Stimulated activated CD8-positive, alpha-beta memory T cell treated with anti-CD3 and anti-CD28 coated beads, Interleukin-4, amount 100 ng/mL, for 48 hours (primary cell): Measurements from ENCODE around the gene C14orf93.
A peak's percentile ranks its signal among the peaks of the same experiment; 100 is the strongest.

Experiments
- DNase-seq: peaks from one replicate; pipeline ENCODE4 v3.0.0-alpha.2; 2020

C14orf93 gene, protein sequence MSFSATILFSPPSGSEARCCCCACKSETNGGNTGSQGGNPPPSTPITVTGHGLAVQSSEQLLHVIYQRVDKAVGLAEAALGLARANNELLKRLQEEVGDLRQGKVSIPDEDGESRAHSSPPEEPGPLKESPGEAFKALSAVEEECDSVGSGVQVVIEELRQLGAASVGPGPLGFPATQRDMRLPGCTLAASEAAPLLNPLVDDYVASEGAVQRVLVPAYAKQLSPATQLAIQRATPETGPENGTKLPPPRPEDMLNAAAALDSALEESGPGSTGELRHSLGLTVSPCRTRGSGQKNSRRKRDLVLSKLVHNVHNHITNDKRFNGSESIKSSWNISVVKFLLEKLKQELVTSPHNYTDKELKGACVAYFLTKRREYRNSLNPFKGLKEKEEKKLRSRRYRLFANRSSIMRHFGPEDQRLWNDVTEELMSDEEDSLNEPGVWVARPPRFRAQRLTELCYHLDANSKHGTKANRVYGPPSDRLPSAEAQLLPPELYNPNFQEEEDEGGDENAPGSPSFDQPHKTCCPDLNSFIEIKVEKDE

DNA sequence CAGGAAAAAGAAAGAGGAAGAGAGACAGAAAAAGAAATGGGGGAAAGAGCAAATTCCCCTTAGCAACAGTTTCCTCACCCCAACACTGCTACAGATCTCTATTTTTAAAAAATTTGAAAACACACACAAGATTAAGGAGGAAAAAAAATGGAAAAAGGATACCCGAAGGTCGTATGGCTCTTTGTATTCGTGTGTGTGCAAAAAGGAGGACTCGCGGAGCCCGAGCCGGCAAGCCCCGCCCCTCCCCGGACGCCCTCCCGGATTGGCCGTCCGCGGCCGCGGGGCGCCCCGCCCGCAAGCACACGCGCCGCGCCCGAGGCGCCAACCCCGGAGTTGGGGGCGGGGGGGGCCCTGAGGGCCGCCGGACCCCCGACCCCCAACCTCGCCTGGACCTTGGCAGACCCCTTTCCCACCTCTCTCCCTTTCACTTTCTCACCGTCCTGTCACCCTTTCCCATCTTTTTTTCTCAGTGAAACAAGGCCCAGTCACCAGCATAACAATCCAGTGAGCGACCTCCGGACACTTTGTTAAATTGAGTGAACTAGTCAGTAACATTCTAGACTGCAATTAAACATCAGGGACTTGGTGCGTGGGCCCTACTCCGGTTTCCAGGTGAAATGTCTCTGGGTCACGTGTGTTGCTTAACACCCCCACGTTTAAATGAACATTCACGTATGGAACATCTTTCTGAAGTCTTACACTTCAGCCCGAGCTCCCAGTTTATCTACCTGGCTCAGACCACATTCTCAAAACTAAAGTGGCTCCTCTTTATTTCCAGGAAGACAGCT, at the start of gene C14orf93:
TSS of gene C14orf93 (minus strand) at position 205 of the 788 bp plus-strand sequence. CDS start 11,120 bp downstream, outside the sequence.
- DNase-seq = peak; percentile 88

DNA sequence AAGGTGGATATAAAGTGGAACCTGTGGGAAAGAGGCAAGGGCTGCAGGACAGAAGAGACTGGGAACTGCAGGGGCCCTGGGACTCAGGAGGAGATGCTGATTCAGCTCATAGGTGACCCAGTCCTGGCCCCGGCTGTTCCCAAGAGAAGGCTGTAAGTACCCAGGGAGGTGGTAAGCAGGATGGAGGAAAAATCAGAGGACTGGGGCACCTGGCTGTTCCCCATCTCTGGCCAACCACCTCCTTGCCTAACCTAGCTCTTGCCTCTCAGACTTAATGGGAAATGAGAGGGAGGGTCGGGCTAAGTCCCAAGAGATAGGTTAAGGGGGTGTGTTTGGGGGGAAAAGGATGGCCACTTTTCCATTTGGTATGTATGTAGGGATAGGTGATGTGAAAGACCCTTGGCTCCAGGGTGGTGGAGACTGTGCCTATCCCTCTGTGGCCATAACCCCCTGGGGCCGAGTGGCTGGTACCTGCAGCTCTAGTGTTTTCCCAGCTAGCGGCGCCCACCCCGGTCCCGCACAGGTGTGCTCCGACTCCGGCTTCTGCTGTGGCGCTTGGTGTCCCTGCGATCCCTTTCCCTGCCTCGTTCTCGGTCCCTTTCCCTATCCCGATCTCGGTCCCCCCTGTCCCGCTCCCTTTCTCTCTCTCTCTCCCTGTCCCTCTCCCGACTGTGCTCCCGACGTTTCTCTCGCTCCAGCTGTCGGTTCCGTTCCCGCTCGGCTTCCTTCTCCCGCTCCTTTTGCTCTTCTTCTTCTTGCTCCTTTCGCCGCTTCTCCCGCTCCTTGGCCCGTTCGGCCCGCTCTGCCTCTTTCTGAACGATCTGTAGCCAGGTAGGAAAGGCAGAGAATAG, 48.9 kb upstream of the C14orf93 start:
- DNase-seq = no peak

DNA sequence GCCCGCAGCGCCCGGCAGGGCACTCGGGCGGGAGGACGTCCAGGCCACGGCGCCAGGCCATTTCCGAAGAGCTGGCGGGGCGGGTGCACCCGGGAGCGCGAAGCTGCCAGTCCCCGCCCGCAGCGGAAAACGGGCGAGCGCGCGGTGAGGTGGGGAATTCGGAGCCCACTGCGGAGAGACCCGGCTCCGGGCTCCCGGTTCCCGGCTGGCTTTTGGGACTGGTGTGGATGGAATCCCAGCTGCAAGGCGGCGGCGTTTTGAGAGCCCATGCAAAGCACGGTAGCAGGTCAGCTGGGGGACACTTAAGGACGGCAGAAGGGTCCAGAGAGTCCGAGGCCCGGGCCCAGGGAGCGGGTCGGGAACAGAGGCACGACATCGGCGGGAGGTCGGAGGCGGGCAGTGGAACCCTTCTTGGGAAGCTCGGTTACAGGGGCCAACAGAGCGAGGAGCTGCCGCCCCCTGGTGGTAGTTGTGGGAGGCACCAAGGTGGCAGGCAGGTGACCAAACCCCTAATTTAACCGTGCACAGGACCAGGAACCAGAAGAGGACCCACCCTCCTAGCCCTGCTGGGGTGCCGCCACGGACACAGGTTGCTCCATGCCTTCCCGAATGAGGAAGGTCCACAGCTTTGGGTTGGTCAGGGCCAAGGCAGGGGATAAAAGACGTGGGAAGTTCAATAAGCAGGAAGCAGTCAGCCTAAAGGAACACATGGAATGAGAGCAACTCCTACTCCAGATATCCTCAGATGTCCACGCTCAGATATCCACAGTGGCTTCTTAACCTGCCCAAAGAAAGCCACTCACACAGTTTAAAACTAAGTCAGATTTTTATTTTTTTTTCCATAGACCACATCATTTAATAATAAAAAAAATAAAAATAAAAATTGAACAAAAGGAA, 48.1 kb upstream of the C14orf93 start:
- peak; percentile 94 for DNase-seq

DNA sequence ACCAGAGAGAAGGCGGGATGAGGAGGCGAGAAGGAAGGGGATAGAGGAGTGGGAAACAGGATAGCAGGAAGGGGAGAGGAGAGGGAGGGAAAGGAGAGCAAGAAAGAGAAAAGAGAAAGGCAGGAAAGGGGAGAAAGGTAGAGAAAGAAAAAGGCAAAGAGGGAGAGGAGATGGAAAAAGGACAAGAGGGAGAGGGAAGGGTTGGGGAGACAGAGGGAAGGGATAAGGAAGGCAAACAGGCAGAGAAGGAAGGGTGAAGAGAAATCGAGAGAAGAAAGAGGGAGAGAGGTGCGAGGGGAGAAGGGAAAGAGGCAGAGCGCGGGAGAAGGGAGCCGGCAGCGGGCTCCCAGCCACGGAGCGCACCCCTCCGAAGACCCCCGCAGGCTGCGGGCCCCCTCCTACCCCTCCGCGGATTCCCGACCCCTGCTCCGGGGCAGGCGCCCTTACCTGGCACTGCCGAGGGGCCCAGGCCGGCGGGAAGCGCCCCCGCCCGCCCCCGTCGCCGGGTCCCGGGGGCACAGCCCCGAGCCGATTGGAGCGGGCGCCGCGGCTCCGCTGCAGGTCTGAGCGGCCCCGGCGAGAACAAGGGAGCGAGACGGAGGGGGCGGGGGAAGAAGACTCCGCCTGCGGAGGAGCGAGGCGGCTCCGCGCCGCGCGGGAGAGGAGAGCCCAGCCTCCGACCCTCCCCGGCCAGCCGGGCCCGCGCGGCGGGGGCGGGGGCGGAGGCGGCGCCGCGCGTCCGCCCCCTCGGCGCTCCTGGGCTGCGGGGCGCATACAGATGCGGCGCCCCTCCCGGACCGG, 47.2 kb upstream of the C14orf93 start, which contains the start of gene CDH24:
TSS of gene CDH24 (minus strand) at position 565 of the 801 bp plus-strand sequence. CDS start 1,787 bp downstream, outside the sequence.
- peak; percentile 78 for DNase-seq

DNA sequence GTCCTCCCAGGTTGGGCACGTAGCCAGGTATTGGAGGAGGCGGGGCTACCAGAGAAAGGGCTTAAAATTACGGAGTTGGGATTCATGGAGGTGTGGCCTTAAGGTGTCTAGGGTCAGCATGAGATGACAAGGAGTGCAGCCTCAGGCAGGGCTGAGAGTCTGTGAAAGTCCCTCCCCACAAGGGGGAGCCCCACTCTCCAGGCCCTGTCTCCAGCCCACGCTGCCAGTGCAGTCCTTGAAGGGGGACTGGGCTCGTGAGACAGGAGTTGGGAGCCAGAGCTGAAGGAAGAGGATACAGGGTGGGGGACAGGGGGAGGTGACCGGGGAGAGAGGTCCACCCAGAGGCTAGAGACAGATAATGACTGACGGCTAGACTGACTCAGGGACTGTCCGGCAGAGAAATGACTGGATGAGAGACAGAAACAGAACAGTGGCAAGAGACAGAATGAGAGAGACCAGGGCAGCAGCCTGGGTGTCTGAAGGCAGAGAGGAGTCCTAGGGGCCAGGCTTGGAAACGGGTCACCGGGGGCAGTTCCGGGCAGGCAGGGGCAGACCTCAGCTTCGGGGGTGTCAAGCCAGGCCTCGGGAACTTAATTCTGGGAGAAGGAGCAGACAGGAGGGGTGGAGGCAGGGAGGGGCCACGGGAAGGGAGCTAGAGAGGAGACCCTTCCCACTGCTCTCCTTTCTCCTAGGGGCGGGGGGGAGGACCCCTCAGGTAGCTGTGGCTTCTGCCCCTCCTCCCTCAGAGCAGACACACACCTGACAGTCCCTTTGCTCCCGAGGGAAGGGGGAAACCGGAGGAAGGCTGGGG, 46.4 kb upstream of the C14orf93 start:
- DNase-seq = peak; percentile 76

DNA sequence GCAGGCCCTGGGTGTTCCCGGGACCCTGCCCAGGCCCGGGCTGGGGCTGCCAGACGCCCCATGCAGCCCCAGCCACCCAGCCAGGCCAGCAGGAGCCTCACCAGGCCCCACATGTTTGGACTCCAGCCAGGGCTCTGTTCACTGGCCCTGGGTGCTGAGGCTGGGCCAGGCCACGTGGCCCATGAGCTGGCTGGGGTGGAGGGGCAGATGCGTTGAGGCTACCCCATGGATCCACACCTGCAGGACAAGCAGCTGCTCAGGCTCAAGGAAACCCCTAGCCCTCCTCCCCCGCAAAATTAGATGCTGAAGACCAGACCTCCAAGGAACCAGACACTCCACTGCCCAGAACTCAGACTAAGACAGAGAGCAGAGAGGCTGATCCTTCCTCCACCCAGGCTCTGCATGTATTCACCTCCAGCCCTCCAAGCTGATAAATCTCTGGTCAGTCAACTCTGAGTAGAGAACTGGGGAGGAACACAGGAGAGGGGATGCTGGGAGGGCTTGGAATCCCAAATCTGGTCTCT, 45.7 kb upstream of the C14orf93 start:
- DNase-seq = no peak

DNA sequence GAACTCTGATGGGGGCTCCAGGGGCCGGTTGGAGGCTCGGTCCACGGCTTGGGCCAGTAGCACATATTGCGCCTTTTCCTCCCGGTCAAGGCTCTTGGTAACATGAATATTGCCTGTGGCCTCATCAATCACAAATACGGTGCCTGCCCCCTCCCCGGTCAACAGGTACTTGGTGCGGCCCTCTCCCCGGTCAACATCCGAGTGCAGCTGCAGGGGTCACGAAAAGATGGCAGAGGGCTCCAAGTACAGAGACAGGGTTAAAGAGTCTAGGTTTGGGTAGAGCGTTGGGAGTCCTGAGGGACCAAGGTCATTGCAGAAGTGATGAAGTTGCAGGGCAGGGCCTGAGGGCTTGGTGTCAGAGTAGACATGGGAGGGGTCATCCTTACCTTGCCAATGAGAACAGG, 45.2 kb upstream of the C14orf93 start:
- no peak for DNase-seq

DNA sequence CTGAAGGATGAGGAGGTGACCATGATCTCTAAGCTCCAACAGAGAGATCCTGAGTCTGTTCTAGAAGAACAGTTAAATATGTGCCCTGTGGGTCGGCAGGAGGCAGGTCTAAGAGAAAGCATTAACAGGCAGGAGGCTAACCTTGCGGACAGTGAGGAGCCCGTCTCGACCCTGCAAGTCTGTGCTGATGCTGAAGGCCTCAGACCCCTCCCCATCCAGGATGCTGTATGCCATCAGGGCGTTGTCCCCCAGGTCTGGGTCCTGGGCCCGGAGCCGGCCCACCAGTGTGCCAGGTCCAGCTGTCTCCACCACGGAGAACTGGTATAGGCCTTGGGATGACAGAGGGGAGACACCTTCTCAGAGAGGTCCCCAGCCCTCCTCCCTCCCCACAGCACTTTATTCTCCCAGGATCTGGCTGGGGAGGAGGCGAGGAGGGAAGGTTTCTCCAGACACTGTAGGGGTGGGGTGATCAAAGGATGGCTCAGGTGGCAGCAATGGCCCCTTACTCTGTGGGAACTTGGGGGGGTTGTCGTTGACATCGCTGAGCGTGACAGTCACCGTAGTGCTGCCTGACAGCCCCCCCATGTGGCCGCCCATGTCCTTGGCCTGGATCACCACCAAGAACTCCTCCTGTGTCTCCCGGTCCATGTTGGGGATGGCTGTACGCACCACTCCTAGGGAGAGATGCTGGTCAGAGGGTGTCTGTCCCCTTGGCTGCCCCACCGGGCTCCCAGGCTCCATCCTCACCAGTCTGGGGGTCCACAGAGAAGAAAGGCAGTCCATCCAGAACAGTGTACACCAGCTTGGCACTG, 44.3 kb upstream of the C14orf93 start:
- peak; percentile 64 for DNase-seq

DNA sequence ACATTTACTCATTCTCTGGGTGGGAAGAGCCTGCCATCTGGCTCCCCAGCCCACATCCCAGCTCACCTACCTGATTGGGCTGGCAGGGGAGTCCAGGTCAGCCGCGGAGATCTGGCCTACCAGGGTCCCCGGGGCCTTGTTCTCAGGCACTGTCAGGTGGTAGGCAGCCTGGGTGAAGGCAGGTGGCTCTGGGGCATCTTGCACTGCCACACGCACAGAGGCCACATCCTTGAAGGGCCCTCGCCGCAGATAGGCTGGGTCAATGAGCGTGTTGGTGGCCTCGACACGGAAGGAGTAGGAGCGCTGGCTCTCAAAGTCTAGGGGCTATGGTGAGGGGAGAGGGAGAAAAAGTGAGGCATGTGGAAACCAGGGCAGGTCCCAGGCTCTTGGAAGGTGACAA, 43.5 kb upstream of the C14orf93 start:
- no peak for DNase-seq

DNA sequence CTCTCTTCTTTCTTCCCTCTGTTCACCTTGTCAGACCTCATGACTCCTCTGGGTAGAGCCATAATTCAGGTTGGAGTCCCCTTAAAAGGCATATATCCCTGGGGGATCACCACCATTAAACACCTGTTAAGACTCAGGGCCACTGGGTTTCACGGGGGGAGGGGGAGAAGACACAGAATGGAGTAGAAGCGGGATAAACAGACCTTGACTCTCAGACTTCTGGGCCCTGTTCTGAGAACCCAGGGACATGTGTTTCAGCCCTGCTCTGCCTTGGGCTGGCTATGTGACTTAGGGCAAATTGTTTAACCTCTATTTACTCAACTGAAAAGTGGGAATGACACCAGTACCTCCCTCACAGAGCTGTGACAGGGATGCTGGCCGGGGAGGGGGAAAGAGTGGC, 42.7 kb upstream of the C14orf93 start:
- DNase-seq = no peak

DNA sequence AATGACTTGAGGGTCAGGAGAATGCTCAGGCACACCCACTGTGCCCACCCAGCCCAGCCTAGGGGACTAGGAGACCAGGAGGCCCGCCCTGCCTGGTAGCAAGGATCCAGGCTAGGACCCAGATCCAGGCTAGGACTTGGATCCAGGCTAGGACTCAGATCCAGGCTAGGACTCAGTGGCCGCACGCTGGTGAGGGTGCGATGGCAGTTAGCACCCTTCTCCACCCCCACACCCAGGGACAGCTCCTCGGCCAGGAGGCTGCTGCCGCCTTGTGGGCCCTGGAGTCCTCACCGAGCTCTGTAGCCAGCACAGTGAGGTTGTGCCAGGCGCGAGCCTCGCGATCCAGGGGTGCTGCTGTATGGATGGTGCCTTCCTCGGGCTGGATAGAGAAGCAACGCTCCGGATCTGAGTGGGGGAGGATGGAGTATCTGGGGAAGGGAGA, 42.3 kb upstream of the C14orf93 start:
- no peak for DNase-seq

DNA sequence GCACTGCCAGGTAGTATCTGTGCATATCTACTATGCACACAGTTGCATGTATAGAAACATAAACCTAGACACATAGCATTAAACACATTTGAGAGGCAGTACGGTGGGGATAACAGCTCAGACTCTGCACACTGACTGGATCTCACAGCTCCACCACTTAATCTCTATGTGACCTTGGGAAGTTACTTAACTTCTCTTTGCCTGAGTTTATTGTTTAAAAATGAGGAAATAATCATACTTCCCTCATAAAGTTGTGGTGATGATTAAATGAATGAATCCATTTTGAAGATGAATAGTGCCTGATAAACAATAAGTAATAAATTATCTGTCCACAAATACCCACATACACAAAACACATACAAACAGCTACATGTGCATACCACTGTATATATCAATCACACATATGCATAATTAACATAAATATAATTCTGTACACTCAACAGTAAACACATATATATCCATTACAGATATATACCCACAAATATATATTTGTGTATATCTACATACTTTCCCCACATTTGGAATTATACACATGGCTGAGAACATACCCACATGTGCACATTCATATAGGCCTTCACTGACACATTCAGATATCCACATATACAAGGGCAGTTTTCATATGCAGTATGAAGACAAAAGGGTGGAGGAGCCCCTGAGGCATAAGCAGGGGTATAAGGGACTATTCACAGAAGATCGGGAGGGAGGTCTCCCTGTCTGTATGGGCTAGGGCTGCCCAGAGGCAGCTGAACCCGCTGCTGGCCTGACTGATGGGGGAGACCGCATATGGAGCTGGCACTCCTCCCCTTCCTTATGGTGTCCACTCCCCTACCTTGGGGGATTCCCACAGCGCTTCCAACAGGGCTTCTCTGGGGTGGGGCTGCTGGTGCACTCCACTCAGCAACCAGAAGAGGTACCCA, 41.5 kb upstream of the C14orf93 start:
- no peak for DNase-seq

DNA sequence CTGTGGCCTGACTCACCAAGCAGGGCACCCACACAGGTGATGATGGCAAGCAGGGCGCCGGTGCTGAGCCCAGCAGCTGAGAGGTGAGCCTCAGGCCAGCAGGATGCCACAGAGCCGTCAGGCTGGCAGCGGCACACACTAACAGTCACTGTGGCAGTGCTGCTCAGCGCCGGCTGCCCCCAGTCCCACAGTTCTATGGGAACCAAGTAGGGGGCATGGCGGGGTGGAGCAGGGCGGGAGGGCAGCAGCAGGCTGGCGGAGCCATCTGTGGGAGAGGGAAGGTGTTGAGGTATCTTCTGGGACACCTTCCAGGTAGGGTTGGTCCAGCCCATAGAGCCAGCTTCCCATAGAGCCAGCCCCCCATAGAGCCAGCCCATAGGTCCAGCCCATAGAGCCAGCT, 39.1 kb upstream of the C14orf93 start:
- no peak for DNase-seq

DNA sequence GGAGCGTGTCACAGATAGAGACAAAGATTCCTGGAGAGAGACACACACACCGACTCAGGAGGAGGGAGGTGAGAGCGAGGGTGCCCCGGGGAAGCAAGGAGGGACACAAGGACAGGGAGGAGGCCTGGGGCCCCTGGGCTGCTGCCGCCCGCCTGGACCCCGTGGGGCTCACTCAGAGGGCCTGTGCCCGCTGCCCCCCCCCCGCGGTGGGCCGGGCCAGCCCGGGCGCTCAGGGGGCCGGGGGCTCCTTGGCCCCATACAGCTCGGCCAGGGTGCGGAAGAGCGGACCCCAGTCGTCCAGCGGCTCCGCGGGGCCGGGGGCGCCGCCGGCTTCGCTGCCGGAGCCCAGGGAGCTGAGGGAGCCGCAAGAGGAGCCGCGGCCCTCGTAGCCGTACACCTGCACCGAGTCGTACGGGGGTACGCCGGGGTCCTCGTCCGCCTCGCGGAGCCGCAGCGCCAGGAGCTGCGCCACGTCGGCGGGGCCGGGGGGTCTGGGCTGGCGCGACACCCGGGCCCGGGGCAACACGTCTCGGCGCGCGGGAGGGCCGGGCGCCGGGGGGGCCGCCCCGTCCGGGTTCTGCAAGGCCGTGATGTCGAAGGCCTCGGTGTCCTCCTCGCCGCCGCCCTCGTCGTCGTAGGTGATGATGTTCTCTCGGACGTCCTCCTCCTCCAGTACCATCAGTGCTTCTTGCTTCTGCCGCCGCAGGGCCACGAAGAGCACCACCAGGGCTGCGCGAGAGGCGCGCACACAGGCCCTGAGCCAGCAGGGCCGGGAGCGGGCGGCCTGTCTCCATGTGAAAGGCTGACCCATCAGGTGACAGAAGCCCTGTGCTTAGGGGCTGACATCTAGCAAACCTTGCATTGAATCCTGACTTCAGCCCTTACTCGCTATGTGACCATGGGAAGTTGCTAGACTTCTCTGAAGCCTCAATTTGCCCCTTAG, 38.1 kb upstream of the C14orf93 start:
- no peak for DNase-seq

DNA sequence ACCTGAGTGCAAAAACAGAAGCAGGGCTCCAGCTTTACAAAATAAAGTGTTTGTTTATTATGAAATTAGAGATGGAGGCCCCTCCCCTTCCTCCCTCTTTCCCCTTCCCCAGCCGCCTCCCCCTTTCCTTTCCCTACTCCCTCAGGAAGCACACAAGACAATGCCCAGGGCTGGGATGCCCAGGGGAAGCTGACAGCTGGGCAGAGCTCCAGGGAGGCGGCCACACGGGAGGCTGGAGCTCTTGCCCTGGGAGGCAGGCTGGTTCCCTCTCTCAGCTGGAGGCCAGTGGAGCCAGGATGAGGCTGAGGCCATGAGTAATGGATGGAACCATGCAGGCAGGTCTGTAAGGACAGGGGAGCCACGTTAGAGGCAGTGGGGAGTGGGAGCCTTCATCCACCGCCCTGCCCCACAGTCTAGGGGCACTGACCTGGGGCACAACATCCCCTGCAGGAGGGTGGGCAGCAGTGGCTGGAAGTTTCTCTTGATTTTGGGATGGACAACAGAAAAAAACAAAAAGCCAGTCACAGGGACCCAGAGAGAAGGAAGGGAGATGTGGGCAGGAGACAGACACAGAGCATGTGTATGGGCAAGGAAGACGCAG, 37.2 kb upstream of the C14orf93 start:
- DNase-seq = no peak
